Activated T-cell treated with anti-CD3 and anti-CD28 coated beads for 4 hours (primary cell): ENCODE results near the gene KCNG2.

ENCODE experiments used
- DNase-seq: peaks from one replicate; pipeline ENCODE4 v3.0.0-alpha.2; 2020

Gene KCNG2

DNA sequence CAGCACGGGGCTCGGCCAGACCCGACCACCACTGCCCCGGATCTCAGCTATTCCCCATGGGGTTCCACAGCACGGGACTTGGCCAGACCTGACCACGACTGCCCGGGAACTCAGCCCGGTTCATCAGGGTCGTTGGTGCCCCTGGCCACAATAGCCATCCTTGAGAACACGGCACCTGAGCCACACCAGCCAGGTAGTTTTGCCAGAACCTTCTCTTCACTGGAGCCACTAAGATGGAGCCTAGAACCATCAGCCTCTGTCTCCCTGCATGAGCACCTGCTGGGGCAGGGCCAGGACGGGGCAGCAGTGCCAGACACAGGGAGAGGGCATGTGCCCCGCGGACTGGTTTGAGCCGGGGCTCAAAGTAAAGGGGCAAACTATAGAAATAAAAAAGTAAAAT lies 11.4 kb upstream of the KCNG2 start:
- no peak for DNase-seq

DNA sequence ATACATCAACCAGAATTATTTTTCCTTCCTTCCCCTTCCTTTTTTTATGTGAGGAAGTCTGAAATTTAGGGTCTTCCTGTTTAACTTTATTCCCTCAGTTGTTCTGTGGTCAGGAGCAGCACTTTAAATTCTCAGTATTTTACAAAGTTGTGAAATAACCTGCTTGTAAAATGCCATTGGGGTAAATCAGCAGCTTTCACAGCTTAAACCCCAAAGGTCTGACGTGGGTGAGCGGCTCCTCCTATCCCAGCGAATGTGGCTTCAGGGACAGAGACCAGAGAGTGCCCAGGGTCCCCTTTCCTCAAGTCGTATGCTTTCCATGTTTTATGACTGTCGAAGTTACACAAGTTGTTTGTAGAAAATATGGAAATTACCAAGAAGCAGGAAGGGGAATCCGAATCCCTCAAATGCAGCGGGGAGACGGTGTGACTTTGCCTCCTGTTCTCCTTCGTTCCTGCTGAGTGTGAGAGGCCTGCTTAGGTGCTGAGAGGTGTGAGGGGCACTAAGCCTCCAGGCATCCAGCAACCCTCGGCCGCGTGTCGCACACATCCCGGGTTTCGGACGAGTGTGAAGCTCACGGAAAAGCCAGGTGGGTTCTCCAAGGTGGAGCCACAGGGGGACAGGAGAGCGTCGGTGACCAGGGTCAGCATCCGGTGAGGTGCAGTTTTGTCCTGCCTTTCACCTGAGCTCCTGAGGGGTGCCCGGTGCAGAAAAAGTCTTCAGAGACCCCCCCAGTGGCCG lies 10.8 kb upstream of the KCNG2 start:
- no peak for DNase-seq

DNA sequence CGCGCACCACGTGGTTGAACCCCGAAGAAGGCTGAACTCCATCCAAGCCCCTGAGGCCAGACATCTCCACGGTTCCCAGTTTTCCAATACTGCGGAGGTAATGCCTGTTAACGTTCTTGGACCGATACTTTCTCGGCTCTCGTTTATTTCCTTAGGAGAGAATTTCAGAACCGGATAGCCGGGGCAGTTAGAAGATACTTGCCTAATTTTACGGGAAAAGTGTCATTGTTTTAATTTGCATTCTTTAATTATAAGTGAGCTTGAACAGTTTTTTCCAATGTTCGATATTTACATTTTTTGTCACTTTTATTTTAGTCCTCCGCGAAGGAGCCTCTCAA lies 10.2 kb upstream of the KCNG2 start:
- no peak for DNase-seq

DNA sequence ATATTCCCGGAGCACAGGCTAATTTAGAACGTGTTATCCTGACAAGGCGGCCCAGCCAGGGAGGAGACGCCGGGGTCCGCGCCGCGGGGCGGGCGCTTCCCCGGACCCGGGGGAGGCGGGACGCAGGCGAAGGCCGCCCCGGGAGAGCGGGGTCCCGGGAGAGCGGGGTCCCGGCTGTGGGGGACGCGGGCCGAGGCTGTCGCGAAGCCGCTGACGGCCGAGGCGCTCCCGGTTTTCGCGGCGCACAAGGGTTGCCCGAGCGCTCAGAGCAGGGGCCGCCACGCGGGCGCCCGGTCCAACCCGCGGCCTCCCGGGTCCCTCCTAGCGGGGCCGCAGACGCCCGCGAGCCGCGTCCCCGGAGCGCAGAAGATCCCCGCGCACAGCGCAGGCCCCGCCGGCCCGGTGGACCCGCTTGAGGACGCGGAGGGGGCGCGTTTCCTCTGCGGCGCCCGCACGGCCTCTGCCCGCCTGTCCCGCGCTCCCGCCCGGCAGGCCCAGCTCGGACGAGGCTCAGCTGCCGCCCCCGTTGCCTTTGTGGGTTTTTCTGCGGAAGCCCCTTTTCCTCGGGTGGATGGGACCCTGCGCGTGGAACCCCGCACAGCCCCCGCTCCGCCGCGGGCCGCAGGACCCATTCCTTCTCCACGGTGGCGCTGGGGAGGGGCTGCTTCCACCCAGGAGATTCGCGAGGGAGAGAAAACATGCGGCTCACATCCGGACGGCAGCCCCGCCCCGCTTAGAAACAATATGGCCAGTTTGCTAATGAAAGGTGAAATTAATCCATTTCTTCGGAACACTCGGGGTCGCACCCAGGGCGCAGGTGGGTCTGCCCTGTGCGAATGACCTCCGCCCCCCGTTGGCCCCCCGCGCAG lies 9.6 kb upstream of the KCNG2 start:
- no peak for DNase-seq

DNA sequence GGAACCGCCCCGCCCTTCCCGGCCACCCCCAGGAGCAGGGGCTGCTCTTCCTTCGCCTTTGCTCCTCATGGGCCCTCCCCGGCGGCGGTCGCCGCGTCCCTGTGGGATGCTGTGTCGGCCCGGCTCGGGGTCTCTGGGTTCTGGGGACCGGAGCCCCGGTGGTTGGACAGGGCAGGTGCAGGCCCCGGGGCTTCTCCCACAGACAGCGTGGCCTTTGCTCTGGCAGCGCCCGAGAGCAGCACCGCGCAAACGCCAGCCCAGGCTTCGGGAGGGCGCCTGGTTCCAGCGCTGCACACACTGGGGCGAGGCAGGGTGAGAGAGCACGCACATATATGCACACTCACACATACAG lies 9.0 kb upstream of the KCNG2 start:
- no peak for DNase-seq

DNA sequence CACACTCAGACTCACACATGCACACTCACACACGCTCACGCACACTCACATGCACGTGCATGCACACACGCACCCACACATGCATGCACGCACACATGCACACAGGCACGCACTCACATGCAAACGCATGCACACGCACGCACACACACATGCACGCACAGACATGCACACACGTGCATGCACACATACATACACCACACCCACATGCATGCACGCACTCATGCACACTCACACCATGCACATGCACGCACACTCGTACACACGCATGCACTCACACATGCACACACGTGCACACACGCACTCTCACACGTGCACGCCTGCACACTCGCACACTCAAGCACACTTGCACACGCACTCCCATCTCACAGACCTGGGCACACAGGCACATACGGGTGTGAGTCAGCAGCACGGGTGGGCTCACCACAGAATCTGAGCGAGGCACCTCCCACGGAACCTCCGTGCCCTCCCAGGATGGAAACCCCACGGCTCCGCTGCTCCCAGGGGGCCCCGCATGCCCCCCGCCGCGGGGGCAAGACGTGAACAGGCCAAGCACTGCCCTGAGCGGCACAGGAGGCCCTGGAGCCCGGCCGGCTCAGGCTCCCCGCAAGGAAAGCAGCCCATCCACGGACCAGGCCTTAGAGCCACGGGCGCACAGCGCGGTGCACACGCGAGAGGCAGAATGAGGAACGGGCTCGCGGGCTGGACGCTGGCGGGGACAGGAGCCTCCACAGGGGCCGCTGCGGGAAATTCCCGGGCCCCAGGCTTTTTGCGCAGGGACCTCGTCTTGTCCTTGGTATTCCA lies 8.4 kb upstream of the KCNG2 start:
- DNase-seq, result no peak

DNA sequence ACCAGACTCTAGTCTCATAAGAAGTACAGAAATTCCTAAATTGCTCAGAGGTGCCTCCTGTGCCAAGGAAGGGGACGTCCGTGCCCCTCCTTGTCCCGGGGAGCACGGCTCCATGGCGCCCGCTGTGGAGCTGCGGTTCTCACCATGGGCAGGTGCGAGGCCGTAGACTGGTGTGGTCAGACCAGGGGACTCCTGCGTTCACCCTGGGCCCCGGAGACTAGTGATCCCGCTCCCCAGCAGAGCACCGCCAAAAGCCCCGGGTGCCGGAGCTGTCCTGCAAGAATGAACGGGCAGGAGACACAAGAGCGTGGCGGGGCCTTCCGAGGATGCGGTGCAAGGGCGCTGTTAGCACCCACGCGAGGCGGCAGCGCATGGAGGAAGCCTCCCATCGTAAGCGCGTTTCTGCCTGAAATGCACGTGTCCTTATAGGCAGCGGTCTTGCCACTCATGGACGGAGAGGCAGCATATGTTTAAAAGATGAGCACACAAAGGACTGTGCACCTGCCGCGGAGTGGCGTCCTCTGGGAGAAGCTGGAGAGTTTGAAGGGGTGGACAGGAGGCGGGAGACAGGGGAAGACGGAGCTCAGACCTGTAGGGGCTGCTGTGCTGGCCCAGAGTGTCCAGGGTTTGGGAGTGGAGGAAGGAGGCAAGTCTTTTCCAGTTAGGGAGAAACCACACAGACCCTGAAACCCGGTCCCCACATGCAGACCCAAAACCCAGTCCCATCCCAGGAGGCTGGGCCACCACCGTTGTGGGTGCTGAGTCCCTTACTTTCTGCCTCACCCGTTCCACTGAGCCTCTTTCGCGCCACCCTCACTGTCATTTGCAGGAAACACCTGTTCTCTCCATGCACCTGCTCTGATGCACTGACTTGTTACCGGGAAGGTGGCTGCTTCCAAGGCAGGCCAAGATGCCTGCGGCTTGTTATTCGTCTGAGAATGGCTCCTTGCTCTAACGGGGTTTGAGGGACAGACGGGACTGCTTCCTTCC lies 7.5 kb upstream of the KCNG2 start:
- DNase-seq, result no peak

DNA sequence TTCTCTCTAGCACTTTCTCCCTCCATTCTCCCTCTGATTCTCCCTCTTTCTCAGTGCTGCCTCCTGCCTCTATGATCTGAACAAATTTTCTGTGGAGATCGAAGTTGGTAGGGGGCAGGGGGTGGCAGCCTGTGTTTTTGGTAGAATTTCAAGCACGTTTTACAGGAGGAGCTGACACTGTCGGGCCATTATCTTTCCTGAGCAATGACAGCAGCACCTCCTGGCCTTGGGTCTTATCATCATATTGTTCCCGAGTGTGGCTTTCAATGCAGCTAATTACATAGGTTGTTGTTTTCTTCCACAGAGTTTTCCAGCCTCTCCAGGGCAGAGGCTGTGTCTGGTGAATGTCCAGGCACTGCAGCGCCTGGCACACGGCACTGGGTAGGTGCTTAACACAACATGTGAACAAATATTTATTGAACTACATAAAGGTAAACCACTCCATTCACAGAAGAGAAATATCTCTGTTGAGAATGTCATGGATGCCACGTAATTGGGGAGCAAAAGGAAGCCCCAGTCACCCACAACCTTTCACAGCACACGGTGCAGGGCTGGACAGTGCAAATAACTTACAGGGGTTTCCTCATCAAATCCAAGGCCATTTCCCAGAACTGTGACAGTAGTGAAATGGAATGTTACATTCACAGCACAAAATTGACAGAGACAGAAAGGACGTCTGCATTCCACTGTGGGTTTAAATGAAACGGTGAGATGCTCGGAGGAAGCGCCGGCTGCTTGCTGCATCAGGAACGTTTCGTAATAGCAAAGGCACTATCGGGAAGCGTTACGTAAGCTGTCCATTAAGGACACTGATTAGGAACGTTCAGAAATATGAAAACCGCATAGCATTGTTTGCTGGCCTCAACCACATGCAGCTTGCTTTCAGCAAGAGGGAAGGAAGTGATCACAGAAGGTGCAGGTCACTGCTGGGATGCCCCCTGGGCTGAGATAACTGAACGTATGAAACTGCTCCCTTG lies 6.5 kb upstream of the KCNG2 start:
- no peak for DNase-seq

DNA sequence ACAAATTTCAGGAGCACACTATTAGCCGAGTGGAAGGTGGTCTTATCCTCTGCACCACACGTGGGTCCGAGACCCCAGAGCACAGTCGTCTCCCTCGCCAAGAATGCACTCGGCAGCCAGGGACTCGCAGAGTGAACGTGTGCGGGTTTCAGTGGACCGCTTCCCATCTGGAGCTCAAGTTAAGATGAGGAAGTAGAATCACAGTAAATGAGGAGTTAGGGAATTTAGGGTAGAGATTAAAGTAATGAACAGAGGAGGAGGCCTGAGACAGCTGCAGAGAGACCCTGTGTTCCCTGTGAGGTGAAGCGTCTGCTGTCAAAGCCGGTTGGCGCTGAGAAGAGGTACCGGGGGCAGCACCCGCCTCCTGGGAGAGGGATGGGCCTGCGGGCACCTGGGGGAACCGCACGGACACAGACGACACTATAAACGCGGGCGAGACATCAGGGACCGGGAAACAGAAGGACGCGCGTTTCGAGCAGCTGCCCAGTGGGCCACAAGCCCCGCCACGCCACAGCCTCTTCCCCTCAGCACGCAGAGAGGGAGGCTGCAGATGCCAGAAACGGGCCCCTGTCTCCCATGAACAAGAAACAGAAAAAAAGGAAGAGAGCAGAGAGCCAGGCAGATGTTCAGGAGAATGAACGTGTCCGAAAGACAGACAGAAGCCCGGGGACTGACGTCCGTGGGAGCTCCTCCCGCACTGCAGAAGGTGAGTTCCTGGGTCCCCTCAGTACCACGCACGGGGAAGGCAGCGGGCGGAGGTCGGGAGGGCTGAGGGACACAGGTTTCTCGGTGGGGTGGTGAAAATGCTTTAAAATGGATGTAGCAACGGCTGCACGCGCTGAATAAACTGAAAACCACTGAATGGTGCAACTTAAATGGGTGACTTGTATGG lies 5.4 kb upstream of the KCNG2 start:
- DNase-seq, result no peak

DNA sequence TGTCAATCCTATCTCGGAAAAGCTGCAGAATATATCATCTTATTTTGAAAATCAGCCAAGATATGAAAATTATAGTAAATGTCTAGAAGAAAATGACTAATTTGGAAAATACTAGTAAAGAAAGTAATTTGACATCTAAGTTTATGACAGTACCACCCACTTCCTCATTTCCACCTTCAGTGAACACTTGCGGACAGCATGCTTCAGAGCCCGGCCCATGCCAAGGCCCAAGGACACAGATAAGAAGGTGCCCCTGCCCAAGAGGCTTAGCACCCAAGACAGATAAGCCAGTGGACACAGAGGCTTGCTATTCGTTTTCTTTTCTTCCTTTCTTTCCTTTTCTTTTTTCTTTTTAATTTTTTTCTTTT lies 4.8 kb upstream of the KCNG2 start:
- DNase-seq, result no peak

DNA sequence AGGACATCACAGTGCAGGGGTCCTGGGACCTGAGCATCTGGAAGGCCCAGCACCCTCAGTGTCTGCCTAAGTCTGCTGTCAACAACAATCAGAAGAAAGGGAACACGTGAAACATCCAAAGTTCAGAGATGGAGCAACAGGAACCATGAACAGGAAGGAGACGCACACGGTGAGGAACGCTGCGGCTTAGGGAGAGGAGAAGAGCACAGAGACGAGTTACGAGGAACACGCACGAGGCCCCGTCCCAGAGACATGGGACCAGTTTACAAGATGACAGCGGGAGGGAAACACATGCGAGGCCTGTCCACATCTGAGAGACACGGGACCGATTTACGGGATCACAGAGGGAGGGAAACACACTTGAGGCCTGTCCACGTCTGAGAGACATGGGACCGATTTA lies 2.9 kb upstream of the KCNG2 start:
- no peak for DNase-seq

DNA sequence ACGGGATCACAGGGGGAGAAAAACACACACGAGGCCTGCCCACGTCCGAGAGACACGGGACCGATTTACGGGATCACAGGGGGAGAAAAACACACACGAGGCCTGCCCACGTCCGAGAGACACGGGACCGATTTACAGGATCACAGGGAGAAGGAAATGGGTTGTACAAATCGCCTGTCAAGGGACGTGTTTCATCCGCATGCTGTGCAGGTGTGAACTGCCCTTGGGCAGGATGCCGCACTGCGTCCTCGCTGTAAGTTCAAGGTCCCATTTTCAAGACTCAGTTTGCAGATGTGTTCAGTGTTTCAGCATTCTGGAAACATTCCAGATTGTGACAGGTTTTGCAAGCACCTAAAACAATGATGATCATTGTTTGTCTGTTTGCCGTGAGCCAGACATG lies 2.3 kb upstream of the KCNG2 start:
- no peak for DNase-seq

DNA sequence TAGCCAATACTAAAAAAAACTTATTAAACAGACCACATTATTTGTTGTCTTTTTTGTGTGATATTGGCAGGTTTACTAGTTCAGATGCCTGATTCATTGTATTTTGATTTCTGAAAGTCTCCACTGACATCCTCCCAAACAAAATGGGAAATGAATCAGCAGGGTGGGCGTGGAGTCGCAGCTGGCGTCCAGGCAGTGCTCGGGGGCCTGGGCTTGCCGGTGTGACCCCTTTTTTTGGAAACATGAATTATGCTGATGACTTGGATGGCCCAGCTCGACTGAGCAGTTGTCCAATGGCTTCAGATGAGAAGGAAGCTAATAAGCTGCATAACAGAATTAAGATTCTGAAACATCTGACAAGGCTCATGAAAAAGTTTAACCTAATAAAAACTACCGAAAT lies 1.7 kb upstream of the KCNG2 start:
- no peak for DNase-seq

DNA sequence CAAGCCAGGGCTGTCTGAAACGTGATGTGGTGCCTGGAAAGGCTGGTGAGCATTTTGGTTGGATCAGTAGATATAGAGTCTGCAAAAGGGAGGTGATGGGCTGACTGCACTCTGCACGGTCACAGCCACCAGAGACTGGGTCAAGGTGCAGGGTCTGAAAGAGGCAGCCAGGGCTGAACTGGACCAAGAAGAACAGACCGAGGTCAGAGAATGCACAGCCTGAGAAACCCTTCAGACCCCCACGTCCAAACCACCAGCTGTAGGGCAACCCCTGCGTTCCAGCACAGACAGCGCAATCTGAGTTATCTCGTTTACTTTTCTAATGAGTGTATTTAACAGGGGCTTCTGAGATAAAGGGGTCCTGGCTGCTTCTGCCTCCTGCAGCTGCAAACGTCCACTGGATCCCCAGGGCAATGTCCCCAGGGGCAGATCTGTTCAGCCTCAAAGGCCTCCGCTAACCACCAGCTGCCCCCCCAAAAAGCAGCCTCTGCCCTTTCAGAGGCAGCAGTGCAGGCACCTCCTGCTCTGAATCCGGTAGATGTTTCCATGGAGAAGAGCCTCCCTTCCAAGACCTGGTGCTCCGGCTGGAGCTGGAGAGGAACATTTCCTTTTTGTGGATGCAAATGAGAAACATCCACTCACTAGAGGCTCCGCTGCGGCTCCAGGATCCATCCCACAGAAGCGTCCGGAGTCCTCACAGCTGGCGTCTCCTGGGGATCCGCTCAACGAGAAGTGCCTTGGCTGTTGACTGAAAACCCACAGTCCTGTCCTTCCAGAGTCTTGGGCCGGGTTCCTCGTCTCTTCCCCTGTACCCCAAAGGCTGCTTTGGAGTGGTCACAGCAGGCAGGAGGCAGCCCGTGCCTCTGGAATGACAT lies 970 bp upstream of the KCNG2 start:
- no peak for DNase-seq

DNA sequence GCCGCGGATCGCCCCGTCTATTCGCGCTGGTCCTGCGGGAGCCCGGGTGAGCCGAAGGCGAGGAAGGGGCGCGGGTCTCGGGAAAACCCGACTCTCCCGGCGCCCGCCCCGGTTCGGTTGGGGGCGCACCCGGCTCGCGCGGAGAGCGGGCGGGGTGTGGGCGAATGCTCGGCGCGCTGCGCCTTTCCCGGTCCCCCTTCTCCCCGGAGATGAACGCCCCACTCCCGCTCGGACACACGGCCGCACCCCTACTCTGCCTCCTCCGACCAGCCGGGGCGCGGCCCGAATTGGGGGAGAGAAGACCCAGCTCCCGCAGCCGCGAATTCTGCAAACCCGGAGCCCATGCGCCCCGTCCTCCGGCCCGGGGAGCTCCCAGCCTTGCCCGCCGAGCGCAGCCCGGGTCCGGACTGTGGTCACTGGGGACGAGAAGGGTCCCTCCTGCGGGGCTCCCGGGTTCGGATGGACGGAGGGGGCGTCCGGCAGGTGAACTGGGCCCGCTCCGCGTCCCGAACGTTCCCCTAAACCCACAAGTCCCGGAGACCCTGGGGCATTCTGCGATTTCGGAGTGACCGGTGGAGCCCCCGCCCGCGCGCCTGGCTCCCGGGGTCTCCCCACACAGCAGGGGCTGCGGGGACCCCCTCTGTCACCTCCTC lies 734 bp downstream of the KCNG2 start:
- no peak for DNase-seq

DNA sequence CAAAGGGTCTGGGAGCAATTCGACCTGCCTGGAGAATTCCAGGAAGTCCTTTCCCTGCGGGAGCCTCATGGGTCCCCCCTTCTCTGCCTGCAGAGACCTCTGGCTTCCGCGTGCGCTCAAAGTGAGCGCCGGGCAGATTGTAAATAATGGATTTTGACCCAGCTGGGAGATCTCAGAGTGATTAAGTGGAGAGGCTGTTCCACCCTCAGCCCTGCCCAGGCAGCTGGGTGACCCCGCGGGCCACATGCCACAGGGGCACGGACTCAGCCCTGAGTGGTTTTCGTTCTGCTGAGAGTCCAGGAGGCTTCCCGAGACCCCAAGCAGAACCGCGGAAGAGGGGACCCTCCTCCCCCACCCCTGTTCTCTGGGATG lies 1.2 kb downstream of the KCNG2 start:
- DNase-seq, result no peak

DNA sequence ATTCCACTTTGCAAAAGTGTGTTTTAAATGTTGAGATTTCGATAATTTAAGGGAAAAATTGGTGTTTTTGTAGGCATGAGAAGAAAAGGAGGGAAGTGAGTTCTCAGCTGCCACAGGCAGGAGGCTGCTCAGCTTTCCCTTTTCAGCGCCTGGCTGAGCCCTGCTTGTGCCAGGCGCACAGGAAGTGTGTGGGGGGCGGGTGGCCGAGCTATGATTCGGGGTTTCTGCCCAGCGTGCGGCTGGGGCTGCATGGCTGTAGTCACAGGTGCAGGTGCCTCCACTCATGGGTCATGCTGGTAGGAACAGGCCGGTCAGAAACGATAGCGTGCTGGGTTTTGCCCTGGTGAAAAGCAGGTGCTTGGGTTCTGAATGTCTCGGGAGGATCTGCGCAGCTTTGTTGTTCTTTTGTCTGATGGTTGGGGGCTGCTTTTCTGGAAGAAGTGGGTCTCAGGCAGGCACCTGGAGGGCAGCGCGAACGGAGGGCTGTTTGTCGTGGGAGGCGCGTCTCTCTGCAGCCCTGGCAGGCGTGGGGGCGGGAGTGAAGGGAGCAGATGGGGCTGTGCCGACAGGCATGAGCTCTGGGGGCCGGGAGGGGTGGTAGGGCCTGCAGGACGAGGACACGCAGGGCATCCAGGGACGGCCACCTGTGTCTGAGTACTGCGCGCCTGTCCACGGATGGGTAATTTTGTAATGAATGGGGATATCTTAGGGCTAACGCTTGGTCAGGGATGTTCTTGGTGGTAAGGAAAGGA lies 2.1 kb downstream of the KCNG2 start:
- no peak for DNase-seq
